GM23338 (cell line): ENCODE measurements around the gene MORC2. TPM values are rescaled to one million over a fixed set of nuclear protein-coding genes. Genes with fewer than 3 reads are reported as not detected.

Source experiments
- ATAC-seq: fragments of 200-7000 bp; cut with Tn5 transposase; 3 replicates; pipeline ENCODE4 v1.9.1; 2020
- DNase-seq: peaks from one replicate; pipeline ENCODE4 v3.0.0-alpha.2; 2015; ENCODE audit warnings: low spot score
- H2AFZ ChIP-seq: fragments of 200-600 bp; sonication (generic); 2 replicates; pipeline ENCODE4 v1.8.0; 2016; ENCODE audit warnings: antibody characterized with exemption, mild to moderate bottlenecking, moderate library complexity
- H3F3A ChIP-seq: fragments of 200-600 bp; sonication (generic); replicated peaks from 2 replicates; pipeline ENCODE4 v1.8.0; 2017; ENCODE audit warnings: antibody characterized with exemption, mixed run types, low read depth
- H3K27ac ChIP-seq: fragments of 200-600 bp; sonication (generic); 2 replicates; pipeline ENCODE4 v1.6.1; 2016; ENCODE audit warnings: low read depth
- H3K27me3 ChIP-seq: fragments of 200-600 bp; sonication (generic); 2 replicates; pipeline ENCODE4 v1.8.0; 2016; ENCODE audit warnings: mild to moderate bottlenecking, mixed run types, moderate library complexity; ENCODE audit not compliant: insufficient read depth
- H3K36me3 ChIP-seq: fragments of 200-600 bp; sonication (generic); 2 replicates; pipeline ENCODE4 v1.8.0; 2016; ENCODE audit warnings: mild to moderate bottlenecking; ENCODE audit not compliant: insufficient read depth
- H3K4me1 ChIP-seq: fragments of 200-600 bp; sonication (generic); 2 replicates; pipeline ENCODE4 v1.8.0; 2016; ENCODE audit warnings: mild to moderate bottlenecking, moderate library complexity; ENCODE audit not compliant: insufficient read depth
- H3K4me2 ChIP-seq: fragments of 200-600 bp; sonication (generic); 2 replicates; pipeline ENCODE4 v1.7.1; 2017; ENCODE audit warnings: mixed run types
- H3K4me3 ChIP-seq: fragments of 200-600 bp; sonication (generic); 2 replicates; pipeline ENCODE4 v1.6.1; 2016; ENCODE audit warnings: mixed run types
- H3K79me2 ChIP-seq: fragments of 200-600 bp; sonication (generic); replicated peaks from 2 replicates; pipeline ENCODE4 v1.8.0; 2017; ENCODE audit warnings: mild to moderate bottlenecking; ENCODE audit not compliant: insufficient read depth
- H3K9me2 ChIP-seq: fragments of 200-600 bp; sonication (generic); 2 replicates; pipeline ENCODE4 v1.8.0; 2017; ENCODE audit not compliant: insufficient read depth
- H4K20me1 ChIP-seq: fragments of 200-600 bp; sonication (generic); replicated peaks from 2 replicates; pipeline ENCODE4 v1.8.0; 2017; ENCODE audit warnings: mild to moderate bottlenecking; ENCODE audit not compliant: insufficient read depth
- H3K27ac Mint-ChIP-seq: 2 replicates; pipeline ENCODE4 v1.8.0; 2020; ENCODE audit warnings: inconsistent platforms, mild to moderate bottlenecking, moderate library complexity, mixed read lengths
- H3K27me3 Mint-ChIP-seq: 3 replicates; pipeline ENCODE4 v1.8.0; 2022; ENCODE audit warnings: low read depth, mild to moderate bottlenecking, moderate library complexity, mixed read lengths, inconsistent platforms; ENCODE audit not compliant: insufficient read depth, poor library complexity
- H3K36me3 Mint-ChIP-seq: 3 replicates; pipeline ENCODE4 v1.8.0; 2021; ENCODE audit warnings: low read depth, mild to moderate bottlenecking, inconsistent platforms, moderate library complexity, mixed read lengths
- H3K4me1 Mint-ChIP-seq: 3 replicates; pipeline ENCODE4 v1.8.0; 2020; ENCODE audit warnings: mild to moderate bottlenecking, inconsistent platforms, mixed read lengths
- H3K4me3 Mint-ChIP-seq: 3 replicates; pipeline ENCODE4 v1.8.0; 2021; ENCODE audit warnings: moderate library complexity, mild to moderate bottlenecking, inconsistent platforms, mixed read lengths
- H3K9me3 Mint-ChIP-seq: 3 replicates; pipeline ENCODE4 v1.8.0; 2020; ENCODE audit warnings: moderate library complexity, mild to moderate bottlenecking, inconsistent platforms, mixed read lengths
- CREB1 ChIP-seq: fragments of 250-450 bp; sonication (Bioruptor Pico); IDR thresholded peaks from 2 replicates; pipeline ENCODE4 v1.5.0; 2020; ENCODE audit warnings: low read depth, mild to moderate bottlenecking, moderate library complexity
- EZH2 ChIP-seq: fragments of 200-600 bp; sonication (generic); IDR thresholded peaks from one replicate; pipeline ENCODE4 v1.8.0; 2017; ENCODE audit warnings: antibody characterized with exemption, mild to moderate bottlenecking, low read depth; ENCODE audit not compliant: unreplicated experiment
- EZH2phosphoT487 ChIP-seq: fragments of 200-600 bp; sonication (generic); IDR thresholded peaks from one replicate; pipeline ENCODE4 v1.8.1; 2018; ENCODE audit warnings: antibody characterized with exemption; ENCODE audit not compliant: unreplicated experiment
- JUNB ChIP-seq: IDR thresholded peaks from one replicate; pipeline ENCODE4 v1.6.1; 2016; ENCODE audit warnings: antibody characterized with exemption; ENCODE audit not compliant: unreplicated experiment
- NANOG ChIP-seq: IDR thresholded peaks from 2 replicates; pipeline ENCODE4 v1.6.1; 2016; ENCODE audit warnings: antibody characterized with exemption, borderline replicate concordance
- POLR2AphosphoS5 ChIP-seq: IDR thresholded peaks from 2 replicates; pipeline ENCODE4 v1.6.1; 2016; ENCODE audit warnings: antibody characterized with exemption, low read depth
- polyA plus RNA-seq: library from polyadenylated mRNA; unstranded; fragments of >200 nt; fragmentation: Nextera tagmentation; extraction: Ambion mirVana; gene quantifications from 2 replicates; pipeline ENCODE4 v1.2.1, GENCODE V29; 2016
- total RNA-seq: library from RNA; depleted of rRNA; stranded (reverse); fragments of >200 nt; shearing (Covaris generic); gene quantifications from 2 replicates; pipeline ENCODE4 v1.2.3, GENCODE V29; 2014
- TF ChIP-seq, protein P1 (sequence below): IDR thresholded peaks from one replicate; pipeline ENCODE4 v1.6.1; 2018; ENCODE audit warnings: antibody characterized with exemption; ENCODE audit not compliant: unreplicated experiment
- TF ChIP-seq, protein P2 (sequence below): IDR thresholded peaks from 2 replicates; pipeline ENCODE4 v1.6.1; 2016; ENCODE audit warnings: antibody characterized with exemption
- TF ChIP-seq, protein P3 (sequence below): fragments of 250-450 bp; sonication (Bioruptor Pico); IDR thresholded peaks from 2 replicates; pipeline ENCODE4 v1.5.0; 2020; ENCODE audit warnings: mild to moderate bottlenecking, moderate library complexity

Gene MORC2
- total and polyA plus RNA-seq, 2 experiments from 2014 or later = 33.1 to 63.8 TPM

DNA sequence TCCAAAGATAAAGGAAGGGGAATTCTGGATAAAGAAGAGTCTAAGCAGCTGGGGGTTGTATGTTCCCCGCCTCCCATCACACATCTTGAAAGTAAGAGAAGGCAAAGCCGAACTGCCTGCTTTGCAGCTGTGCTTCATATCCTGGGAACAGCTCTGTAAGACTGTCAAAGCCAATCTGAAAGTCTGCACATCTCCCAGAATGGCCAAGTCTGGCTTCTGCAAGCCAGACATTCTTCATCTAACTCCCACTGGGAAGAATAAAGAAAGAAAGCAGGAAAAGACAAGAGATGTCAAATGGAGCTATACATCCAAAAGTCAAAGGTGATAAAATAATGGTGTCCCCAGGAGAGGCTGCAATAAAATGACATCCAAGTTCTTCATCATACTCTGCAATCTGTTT lies 15.4 kb downstream of the MORC2 start:
- Histone ChIP-seq H3F3A (0 out of 2 replicates have a peak, but pooled peaks cover 4% of the 10 kb centered on the region), H3K4me3 (no peak overlapping the region), H3K79me2 (peaks cover 74% of the 10 kb centered on the region), H3K4me1 (no peaks in the 10 kb centered on the region), H4K20me1 (peaks cover 49% of the 10 kb centered on the region), H3K9me2 (no peaks in the 10 kb centered on the region), H3K27ac (no peak overlapping the region), H2AFZ (no peak overlapping the region), H3K36me3 (peaks cover 63% of the 10 kb centered on the region), H3K4me2 (no peak overlapping the region), H3K27me3 (no peaks in the 10 kb centered on the region)
- ATAC-seq = no peak
- Mint-ChIP-seq H3K36me3 (peaks cover 72% of the 10 kb centered on the region), H3K27me3 (no peaks in the 10 kb centered on the region), H3K27ac (no peak overlapping the region), H3K4me1 (no peaks in the 10 kb centered on the region), H3K9me3 (no peaks in the 10 kb centered on the region), H3K4me3 (no peak overlapping the region)
- TF ChIP-seq NANOG (no peak), EZH2 (no peak), POLR2AphosphoS5 (no peak), JUNB (no peak), EZH2phosphoT487 (no peak), CREB1 (CRISPR knock-in tag) (no peak)
- TF ChIP-seq, protein P1, sequence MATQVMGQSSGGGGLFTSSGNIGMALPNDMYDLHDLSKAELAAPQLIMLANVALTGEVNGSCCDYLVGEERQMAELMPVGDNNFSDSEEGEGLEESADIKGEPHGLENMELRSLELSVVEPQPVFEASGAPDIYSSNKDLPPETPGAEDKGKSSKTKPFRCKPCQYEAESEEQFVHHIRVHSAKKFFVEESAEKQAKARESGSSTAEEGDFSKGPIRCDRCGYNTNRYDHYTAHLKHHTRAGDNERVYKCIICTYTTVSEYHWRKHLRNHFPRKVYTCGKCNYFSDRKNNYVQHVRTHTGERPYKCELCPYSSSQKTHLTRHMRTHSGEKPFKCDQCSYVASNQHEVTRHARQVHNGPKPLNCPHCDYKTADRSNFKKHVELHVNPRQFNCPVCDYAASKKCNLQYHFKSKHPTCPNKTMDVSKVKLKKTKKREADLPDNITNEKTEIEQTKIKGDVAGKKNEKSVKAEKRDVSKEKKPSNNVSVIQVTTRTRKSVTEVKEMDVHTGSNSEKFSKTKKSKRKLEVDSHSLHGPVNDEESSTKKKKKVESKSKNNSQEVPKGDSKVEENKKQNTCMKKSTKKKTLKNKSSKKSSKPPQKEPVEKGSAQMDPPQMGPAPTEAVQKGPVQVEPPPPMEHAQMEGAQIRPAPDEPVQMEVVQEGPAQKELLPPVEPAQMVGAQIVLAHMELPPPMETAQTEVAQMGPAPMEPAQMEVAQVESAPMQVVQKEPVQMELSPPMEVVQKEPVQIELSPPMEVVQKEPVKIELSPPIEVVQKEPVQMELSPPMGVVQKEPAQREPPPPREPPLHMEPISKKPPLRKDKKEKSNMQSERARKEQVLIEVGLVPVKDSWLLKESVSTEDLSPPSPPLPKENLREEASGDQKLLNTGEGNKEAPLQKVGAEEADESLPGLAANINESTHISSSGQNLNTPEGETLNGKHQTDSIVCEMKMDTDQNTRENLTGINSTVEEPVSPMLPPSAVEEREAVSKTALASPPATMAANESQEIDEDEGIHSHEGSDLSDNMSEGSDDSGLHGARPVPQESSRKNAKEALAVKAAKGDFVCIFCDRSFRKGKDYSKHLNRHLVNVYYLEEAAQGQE = no peak
- TF ChIP-seq, protein P2, sequence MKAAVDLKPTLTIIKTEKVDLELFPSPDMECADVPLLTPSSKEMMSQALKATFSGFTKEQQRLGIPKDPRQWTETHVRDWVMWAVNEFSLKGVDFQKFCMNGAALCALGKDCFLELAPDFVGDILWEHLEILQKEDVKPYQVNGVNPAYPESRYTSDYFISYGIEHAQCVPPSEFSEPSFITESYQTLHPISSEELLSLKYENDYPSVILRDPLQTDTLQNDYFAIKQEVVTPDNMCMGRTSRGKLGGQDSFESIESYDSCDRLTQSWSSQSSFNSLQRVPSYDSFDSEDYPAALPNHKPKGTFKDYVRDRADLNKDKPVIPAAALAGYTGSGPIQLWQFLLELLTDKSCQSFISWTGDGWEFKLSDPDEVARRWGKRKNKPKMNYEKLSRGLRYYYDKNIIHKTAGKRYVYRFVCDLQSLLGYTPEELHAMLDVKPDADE = no peak
- TF ChIP-seq, protein P3, sequence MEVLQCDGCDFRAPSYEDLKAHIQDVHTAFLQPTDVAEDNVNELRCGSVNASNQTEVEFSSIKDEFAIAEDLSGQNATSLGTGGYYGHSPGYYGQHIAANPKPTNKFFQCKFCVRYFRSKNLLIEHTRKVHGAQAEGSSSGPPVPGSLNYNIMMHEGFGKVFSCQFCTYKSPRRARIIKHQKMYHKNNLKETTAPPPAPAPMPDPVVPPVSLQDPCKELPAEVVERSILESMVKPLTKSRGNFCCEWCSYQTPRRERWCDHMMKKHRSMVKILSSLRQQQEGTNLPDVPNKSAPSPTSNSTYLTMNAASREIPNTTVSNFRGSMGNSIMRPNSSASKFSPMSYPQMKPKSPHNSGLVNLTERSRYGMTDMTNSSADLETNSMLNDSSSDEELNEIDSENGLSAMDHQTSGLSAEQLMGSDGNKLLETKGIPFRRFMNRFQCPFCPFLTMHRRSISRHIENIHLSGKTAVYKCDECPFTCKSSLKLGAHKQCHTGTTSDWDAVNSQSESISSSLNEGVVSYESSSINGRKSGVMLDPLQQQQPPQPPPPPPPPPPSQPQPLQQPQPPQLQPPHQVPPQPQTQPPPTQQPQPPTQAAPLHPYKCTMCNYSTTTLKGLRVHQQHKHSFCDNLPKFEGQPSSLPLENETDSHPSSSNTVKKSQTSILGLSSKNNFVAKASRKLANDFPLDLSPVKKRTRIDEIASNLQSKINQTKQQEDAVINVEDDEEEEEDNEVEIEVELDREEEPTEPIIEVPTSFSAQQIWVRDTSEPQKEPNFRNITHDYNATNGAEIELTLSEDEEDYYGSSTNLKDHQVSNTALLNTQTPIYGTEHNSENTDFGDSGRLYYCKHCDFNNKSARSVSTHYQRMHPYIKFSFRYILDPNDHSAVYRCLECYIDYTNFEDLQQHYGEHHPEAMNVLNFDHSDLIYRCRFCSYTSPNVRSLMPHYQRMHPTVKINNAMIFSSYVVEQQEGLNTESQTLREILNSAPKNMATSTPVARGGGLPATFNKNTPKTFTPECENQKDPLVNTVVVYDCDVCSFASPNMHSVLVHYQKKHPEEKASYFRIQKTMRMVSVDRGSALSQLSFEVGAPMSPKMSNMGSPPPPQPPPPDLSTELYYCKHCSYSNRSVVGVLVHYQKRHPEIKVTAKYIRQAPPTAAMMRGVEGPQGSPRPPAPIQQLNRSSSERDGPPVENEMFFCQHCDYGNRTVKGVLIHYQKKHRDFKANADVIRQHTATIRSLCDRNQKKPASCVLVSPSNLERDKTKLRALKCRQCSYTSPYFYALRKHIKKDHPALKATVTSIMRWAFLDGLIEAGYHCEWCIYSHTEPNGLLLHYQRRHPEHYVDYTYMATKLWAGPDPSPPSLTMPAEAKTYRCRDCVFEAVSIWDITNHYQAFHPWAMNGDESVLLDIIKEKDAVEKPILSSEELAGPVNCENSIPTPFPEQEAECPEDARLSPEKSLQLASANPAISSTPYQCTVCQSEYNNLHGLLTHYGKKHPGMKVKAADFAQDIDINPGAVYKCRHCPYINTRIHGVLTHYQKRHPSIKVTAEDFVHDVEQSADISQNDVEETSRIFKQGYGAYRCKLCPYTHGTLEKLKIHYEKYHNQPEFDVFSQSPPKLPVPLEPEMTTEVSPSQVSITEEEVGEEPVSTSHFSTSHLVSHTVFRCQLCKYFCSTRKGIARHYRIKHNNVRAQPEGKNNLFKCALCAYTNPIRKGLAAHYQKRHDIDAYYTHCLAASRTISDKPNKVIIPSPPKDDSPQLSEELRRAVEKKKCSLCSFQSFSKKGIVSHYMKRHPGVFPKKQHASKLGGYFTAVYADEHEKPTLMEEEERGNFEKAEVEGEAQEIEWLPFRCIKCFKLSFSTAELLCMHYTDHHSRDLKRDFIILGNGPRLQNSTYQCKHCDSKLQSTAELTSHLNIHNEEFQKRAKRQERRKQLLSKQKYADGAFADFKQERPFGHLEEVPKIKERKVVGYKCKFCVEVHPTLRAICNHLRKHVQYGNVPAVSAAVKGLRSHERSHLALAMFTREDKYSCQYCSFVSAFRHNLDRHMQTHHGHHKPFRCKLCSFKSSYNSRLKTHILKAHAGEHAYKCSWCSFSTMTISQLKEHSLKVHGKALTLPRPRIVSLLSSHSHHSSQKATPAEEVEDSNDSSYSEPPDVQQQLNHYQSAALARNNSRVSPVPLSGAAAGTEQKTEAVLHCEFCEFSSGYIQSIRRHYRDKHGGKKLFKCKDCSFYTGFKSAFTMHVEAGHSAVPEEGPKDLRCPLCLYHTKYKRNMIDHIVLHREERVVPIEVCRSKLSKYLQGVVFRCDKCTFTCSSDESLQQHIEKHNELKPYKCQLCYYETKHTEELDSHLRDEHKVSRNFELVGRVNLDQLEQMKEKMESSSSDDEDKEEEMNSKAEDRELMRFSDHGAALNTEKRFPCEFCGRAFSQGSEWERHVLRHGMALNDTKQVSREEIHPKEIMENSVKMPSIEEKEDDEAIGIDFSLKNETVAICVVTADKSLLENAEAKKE (CRISPR knock-in tag) = no peak
- no peak for DNase-seq
